ENCODE data around the gene DUSP28.
A peak's percentile ranks its signal among the peaks of the same experiment; 100 is the strongest.

DNA sequence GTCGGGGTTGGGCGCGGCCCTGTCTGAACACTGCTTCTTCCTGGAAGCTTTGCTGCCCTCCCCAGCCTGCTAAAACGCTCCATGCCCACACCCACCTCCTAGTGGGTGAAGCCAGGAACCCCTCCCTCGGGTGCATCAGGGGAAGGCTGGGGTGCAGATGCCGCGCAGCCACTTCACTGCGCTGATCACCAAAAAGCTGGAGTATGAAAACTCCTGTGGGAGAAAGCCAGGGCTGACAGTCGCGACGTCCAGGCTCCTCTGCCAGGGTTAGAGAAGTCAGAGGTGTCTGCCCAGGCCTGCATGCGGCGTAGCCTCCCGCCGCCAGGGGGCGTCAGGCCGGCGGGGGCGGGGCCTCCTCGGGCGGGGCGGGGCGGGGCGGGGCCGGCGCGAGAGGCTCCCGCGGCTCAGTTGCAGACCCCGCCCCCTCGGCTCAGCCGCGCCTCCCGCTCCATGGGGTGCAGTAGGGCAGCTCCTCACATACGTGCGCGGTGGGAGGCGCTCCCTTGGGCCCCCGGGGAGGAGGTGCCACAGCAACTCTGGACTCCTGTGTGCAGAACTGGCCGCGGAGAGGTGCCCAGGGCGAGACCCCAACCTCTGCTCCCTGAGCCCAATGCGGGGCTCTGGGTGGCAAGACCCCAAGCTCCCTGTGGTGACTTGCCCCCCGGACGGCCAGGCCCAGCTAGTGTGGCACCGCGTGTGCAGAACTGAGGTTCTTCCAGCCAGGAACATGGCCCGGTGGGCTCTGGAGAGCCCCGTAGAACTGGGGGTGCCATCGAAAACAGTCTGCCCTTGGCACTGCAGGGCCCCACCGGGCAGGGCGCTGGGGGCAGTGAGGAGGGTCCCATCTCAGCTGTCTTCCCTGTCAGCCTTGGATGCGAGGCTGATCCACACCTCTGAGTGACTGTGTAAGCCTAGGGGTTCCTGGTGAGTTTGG, 6.3 kb downstream of the DUSP28 start:
- TF ChIP-seq EZH2 (IDR thresholded peaks at IDR 0.05; ENCODE audit: borderline replicate concordance, low read depth, low read length, poor library complexity, severe bottlenecking), result no peak
- TF ChIP-seq, protein P1, sequence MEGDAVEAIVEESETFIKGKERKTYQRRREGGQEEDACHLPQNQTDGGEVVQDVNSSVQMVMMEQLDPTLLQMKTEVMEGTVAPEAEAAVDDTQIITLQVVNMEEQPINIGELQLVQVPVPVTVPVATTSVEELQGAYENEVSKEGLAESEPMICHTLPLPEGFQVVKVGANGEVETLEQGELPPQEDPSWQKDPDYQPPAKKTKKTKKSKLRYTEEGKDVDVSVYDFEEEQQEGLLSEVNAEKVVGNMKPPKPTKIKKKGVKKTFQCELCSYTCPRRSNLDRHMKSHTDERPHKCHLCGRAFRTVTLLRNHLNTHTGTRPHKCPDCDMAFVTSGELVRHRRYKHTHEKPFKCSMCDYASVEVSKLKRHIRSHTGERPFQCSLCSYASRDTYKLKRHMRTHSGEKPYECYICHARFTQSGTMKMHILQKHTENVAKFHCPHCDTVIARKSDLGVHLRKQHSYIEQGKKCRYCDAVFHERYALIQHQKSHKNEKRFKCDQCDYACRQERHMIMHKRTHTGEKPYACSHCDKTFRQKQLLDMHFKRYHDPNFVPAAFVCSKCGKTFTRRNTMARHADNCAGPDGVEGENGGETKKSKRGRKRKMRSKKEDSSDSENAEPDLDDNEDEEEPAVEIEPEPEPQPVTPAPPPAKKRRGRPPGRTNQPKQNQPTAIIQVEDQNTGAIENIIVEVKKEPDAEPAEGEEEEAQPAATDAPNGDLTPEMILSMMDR (conservative IDR thresholded peaks at IDR 0.05; ENCODE audit: low read depth, low read length), result peak; percentile 79

Data from A673 (cell line).